ENCODE data around the gene PSTPIP2.

PSTPIP2 gene

GRCh38 chr18:46071653-46072375 lies at the start of gene PSTPIP2:
Gene PSTPIP2, minus strand, starts transcription at chr18:46072260. Its CDS starts 72 bp downstream, at chr18:46072188.
- FAIRE-seq: no peak
- TF ChIP-seq CTCF (IDR thresholded peaks at IDR 0.05; ENCODE audit: insufficient read depth, missing control alignments): no peak
- no peak for DNase-seq (ENCODE audit: insufficient read length, low spot score)

GRCh38 chr18:46113751-46114150 lies 41.7 kb upstream of the PSTPIP2 start:
- FAIRE-seq: peak; percentile 67
- no peak for DNase-seq (ENCODE audit: insufficient read length, low spot score)
- no peak for TF ChIP-seq CTCF (IDR thresholded peaks at IDR 0.05; ENCODE audit: insufficient read depth, missing control alignments)

GRCh38 chr18:46110406-46110805 lies 38.3 kb upstream of the PSTPIP2 start:
- DNase-seq (ENCODE audit: insufficient read length, low spot score) (no peak), FAIRE-seq (no peak)
- TF ChIP-seq CTCF (IDR thresholded peaks at IDR 0.05; ENCODE audit: insufficient read depth, missing control alignments): no peak

- peak; percentile 84 for FAIRE-seq
- TF ChIP-seq CTCF (IDR thresholded peaks at IDR 0.05; ENCODE audit: insufficient read depth, missing control alignments): no peak
Observed at GRCh38 chr18:46109386-46109785, 37.3 kb upstream of the PSTPIP2 start.

GRCh38 chr18:46104128-46104911 lies 32.3 kb upstream of the PSTPIP2 start, which contains the start of gene HAUS1:
Gene HAUS1, plus strand, starts transcription at chr18:46104385. Its CDS starts 27 bp downstream, at chr18:46104412.
- no peak for FAIRE-seq
- no peak for TF ChIP-seq CTCF (IDR thresholded peaks at IDR 0.05; ENCODE audit: insufficient read depth, missing control alignments)
- peak; percentile 83 for DNase-seq (ENCODE audit: insufficient read length, low spot score)

More at GRCh38 chr18:46109386-46109785, 37.3 kb upstream of the PSTPIP2 start:
- DNase-seq (ENCODE audit: insufficient read length, low spot score): no peak

GRCh38 chr18:46099463-46099862 lies 27.4 kb upstream of the PSTPIP2 start:
- no peak for TF ChIP-seq CTCF (IDR thresholded peaks at IDR 0.05; ENCODE audit: insufficient read depth, missing control alignments)
- no peak for FAIRE-seq
- DNase-seq (ENCODE audit: insufficient read length, low spot score): no peak

- DNase-seq (ENCODE audit: insufficient read length, low spot score) (no peak), FAIRE-seq (peak; percentile 6)
- no peak for TF ChIP-seq CTCF (IDR thresholded peaks at IDR 0.05; ENCODE audit: insufficient read depth, missing control alignments)
Observed at GRCh38 chr18:46098616-46098933, 26.5 kb upstream of the PSTPIP2 start.

Data from D721Med (cell line).